PFSK-1 (cell line): ENCODE data around the gene CELF1.

ENCODE experiments used
- POLR2AphosphoS5 ChIP-seq: IDR thresholded peaks from 2 replicates; pipeline ENCODE4 v1.6.1; 2012; ENCODE audit warnings: low read depth, mild to moderate bottlenecking, control low read depth, low read length, moderate library complexity
- SIN3A ChIP-seq: IDR thresholded peaks from 2 replicates; pipeline ENCODE4 v1.6.1; 2012; ENCODE audit warnings: mild to moderate bottlenecking, low read length, moderate library complexity, borderline replicate concordance; ENCODE audit not compliant: insufficient read depth
- TAF1 ChIP-seq: IDR thresholded peaks from 2 replicates; pipeline ENCODE4 v1.6.1; 2012; ENCODE audit warnings: low read length, control low read depth, borderline replicate concordance; ENCODE audit not compliant: insufficient read depth

GRCh38 chr11:47504910-47505309 lies 48.0 kb downstream of the CELF1 start:
- TF ChIP-seq SIN3A = no peak
- TF ChIP-seq TAF1 = no peak
- no peak for TF ChIP-seq POLR2AphosphoS5
